DND-41 (cell line): Measurements from ENCODE around the gene SPPL3.

ENCODE experiments used
- ATAC-seq: fragments of 200-7000 bp; cut with Tn5 transposase; 3 replicates; pipeline ENCODE4 v1.9.1; 2021; ENCODE audit warnings: low read depth; ENCODE audit not compliant: insufficient read depth
- DNase-seq: peaks from one replicate; pipeline ENCODE4 v3.0.0-alpha.2; 2020
- H2AFZ ChIP-seq: 2 replicates; pipeline ENCODE4 v1.6.0; 2012; ENCODE audit warnings: low read depth, low read length
- H3K27ac ChIP-seq: 2 replicates; pipeline ENCODE4 v1.5.1; 2012; ENCODE audit warnings: low read length, inconsistent platforms
- H3K27me3 ChIP-seq: fragments of 200-600 bp; sonication (generic); 2 replicates; pipeline ENCODE4 v1.6.0; 2012; ENCODE audit warnings: low read length, mild to moderate bottlenecking, inconsistent platforms; ENCODE audit not compliant: insufficient read depth, poor library complexity
- H3K36me3 ChIP-seq: 2 replicates; pipeline ENCODE4 v1.5.1; 2012; ENCODE audit warnings: low read length, inconsistent platforms; ENCODE audit not compliant: insufficient read depth
- H3K4me1 ChIP-seq: 2 replicates; pipeline ENCODE4 v1.5.1; 2012; ENCODE audit warnings: mild to moderate bottlenecking, low read length; ENCODE audit not compliant: insufficient read depth
- H3K4me2 ChIP-seq: 2 replicates; pipeline ENCODE4 v1.6.0; 2012; ENCODE audit warnings: mild to moderate bottlenecking, moderate library complexity, low read length, inconsistent platforms; ENCODE audit not compliant: insufficient read depth
- H3K4me3 ChIP-seq, 2 experiments: fragments of 200-600 bp in 1 of 2; shearing (Covaris generic) in 1 of 2; 2 replicates each; pipeline ENCODE4 v1.5.1; 2012 to 2016; ENCODE audit warnings: inconsistent platforms in 2 of 2, low read length in 2 of 2, mild to moderate bottlenecking in 2 of 2, low read depth in 1 of 2, moderate library complexity in 1 of 2
- H3K79me2 ChIP-seq: 2 replicates; pipeline ENCODE4 v1.6.0; 2012; ENCODE audit warnings: low read length, inconsistent platforms; ENCODE audit not compliant: insufficient read depth
- H3K9ac ChIP-seq: 2 replicates; pipeline ENCODE4 v1.6.0; 2012; ENCODE audit warnings: low read depth, mild to moderate bottlenecking, inconsistent platforms, low read length, moderate library complexity
- H3K9me3 ChIP-seq: 2 replicates; pipeline ENCODE4 v1.5.1; 2012; ENCODE audit warnings: low read length, moderate library complexity, mild to moderate bottlenecking, inconsistent platforms; ENCODE audit not compliant: insufficient read depth, severe bottlenecking
- H4K20me1 ChIP-seq: 2 replicates; pipeline ENCODE4 v1.6.0; 2012; ENCODE audit warnings: low read length; ENCODE audit not compliant: insufficient read depth
- CTCF ChIP-seq: IDR thresholded peaks from 2 replicates; pipeline ENCODE4 v1.5.1; 2012; ENCODE audit warnings: borderline replicate concordance, low read length, moderate library complexity, mild to moderate bottlenecking; ENCODE audit not compliant: poor library complexity, severe bottlenecking; ENCODE audit errors: extremely low read depth
- EZH2 ChIP-seq: IDR thresholded peaks from 3 replicates; pipeline ENCODE4 v1.6.1; 2012; ENCODE audit warnings: borderline replicate concordance, low read depth, mild to moderate bottlenecking, moderate library complexity, low read length, inconsistent platforms; ENCODE audit not compliant: severe bottlenecking

Gene SPPL3

GRCh38 chr12:120740871-120741270 lies 163.3 kb downstream of the SPPL3 start:
- no peak overlapping the region for H2AFZ ChIP-seq
- H3K4me1 ChIP-seq, result no peaks in the 10 kb centered on the region
- no peaks in the 10 kb centered on the region for H3K9me3 ChIP-seq
- ATAC-seq, result no peak
- DNase-seq, result no peak
- H3K36me3 ChIP-seq, result 0 out of 2 replicates have a peak, but pooled peaks cover 15% of the 10 kb centered on the region
- no peak for TF ChIP-seq CTCF
- no peak for TF ChIP-seq EZH2
- H3K4me3 ChIP-seq, result no peak overlapping the region
- no peak overlapping the region for H3K4me2 ChIP-seq
- no peaks in the 10 kb centered on the region for H4K20me1 ChIP-seq
- H3K79me2 ChIP-seq, result no peaks in the 10 kb centered on the region
- no peak overlapping the region for H3K27ac ChIP-seq
- no peaks in the 10 kb centered on the region for H3K27me3 ChIP-seq
- no peak overlapping the region for H3K9ac ChIP-seq

GRCh38 chr12:120739821-120740613 lies 164.1 kb downstream of the SPPL3 start:
- TF ChIP-seq EZH2 (no peak), CTCF (no peak)
- no peak overlapping the region for H3K27ac ChIP-seq
- no peak for DNase-seq
- 0 out of 2 replicates have a peak, but pooled peaks cover 15% of the 10 kb centered on the region for H3K36me3 ChIP-seq
- H3K4me3 ChIP-seq, result no peak overlapping the region
- H3K4me1 ChIP-seq, result no peaks in the 10 kb centered on the region
- no peak overlapping the region for H2AFZ ChIP-seq
- ATAC-seq, result 0 out of 3 replicates have a peak, but pooled peaks have one; percentile 30
- H3K79me2 ChIP-seq, result no peaks in the 10 kb centered on the region
- H3K4me2 ChIP-seq, result no peak overlapping the region
- H3K9ac ChIP-seq, result no peak overlapping the region
- no peaks in the 10 kb centered on the region for H3K9me3 ChIP-seq
- H3K27me3 ChIP-seq, result no peaks in the 10 kb centered on the region
- H4K20me1 ChIP-seq, result no peaks in the 10 kb centered on the region

GRCh38 chr12:120739031-120739762 lies 165.0 kb downstream of the SPPL3 start:
- H3K27ac ChIP-seq, result no peak overlapping the region
- H3K9me3 ChIP-seq, result no peaks in the 10 kb centered on the region
- H3K4me1 ChIP-seq, result no peaks in the 10 kb centered on the region
- DNase-seq (no peak), ATAC-seq (no peak)
- no peaks in the 10 kb centered on the region for H4K20me1 ChIP-seq
- no peak overlapping the region for H2AFZ ChIP-seq
- H3K27me3 ChIP-seq, result no peaks in the 10 kb centered on the region
- no peak overlapping the region for H3K4me3 ChIP-seq
- H3K4me2 ChIP-seq, result no peak overlapping the region
- H3K79me2 ChIP-seq, result no peaks in the 10 kb centered on the region
- no peak for TF ChIP-seq EZH2
- no peak for TF ChIP-seq CTCF
- H3K36me3 ChIP-seq, result peaks cover 15% of the 10 kb centered on the region; the same call in 1 of the 2 replicates
- no peak overlapping the region for H3K9ac ChIP-seq
